ENCODE data around the gene N4BP2L2.

The N4BP2L2 gene

GRCh38 chr13:32538143-32538620 is 413 bp downstream of the N4BP2L2 start:
- TF ChIP-seq CTCF (IDR thresholded peaks at IDR 0.05): no peak

GRCh38 chr13:32537580-32538142 is 934 bp downstream of the N4BP2L2 start:
- no peak for TF ChIP-seq CTCF (IDR thresholded peaks at IDR 0.05)

- no peak for TF ChIP-seq CTCF (IDR thresholded peaks at IDR 0.05)
Observed at GRCh38 chr13:32535748-32536147, 2.8 kb downstream of the N4BP2L2 start.

- no peak for TF ChIP-seq CTCF (IDR thresholded peaks at IDR 0.05)
Observed at GRCh38 chr13:32535115-32535514, 3.5 kb downstream of the N4BP2L2 start.

- TF ChIP-seq CTCF (IDR thresholded peaks at IDR 0.05): no peak
Observed at GRCh38 chr13:32530841-32531253, 7.7 kb downstream of the N4BP2L2 start.

GRCh38 chr13:32528358-32528757 is 10.2 kb downstream of the N4BP2L2 start:
- no peak for TF ChIP-seq CTCF (IDR thresholded peaks at IDR 0.05)

GRCh38 chr13:32527151-32527550 is 11.4 kb downstream of the N4BP2L2 start:
- TF ChIP-seq CTCF (IDR thresholded peaks at IDR 0.05): no peak

- TF ChIP-seq CTCF (IDR thresholded peaks at IDR 0.05): no peak
Observed at GRCh38 chr13:32525766-32526165, 12.8 kb downstream of the N4BP2L2 start.
